Esophagus squamous epithelium (tissue), 5 donors: ENCODE data around the gene SLC16A7. TPM values are rescaled to one million over a fixed set of nuclear protein-coding genes. Genes with fewer than 3 reads are reported as not detected.

Experiments
- DNase-seq: peaks from one replicate; lab custom pipeline; 2025; lab: John Stamatoyannopoulos, UW
- H3K27ac ChIP-seq, 4 donors: fragments of 200-600 bp; sonication (generic); one replicate each; pipeline ENCODE4 v1.5.1; 2016 to 2019; ENCODE audit warnings: mild to moderate bottlenecking in 1 of 4
- H3K27me3 ChIP-seq, 4 donors: fragments of 200-600 bp; sonication (generic); 1 replicate in 3 of 4; 2 replicates in 1 of 4; pipeline versions ENCODE4 v1.5.1 to v1.6.0; 2017 to 2021; ENCODE audit warnings: antibody characterized with exemption in 1 of 4
- H3K36me3 ChIP-seq, 3 donors: fragments of 200-600 bp; sonication (generic); one replicate each; pipeline ENCODE4 v1.5.1; 2016 to 2019
- H3K4me1 ChIP-seq, 3 donors: fragments of 200-600 bp; sonication (generic); one replicate each; pipeline ENCODE4 v1.5.1; 2017 to 2019
- H3K4me3 ChIP-seq, 4 donors: fragments of 200-600 bp; sonication (generic); 1 replicate in 3 of 4; 2 replicates in 1 of 4; pipeline ENCODE4 v1.5.1; 2016 to 2019; ENCODE audit warnings: mild to moderate bottlenecking in 2 of 4, moderate library complexity in 1 of 4
- H3K9me3 ChIP-seq, 3 donors: fragments of 200-600 bp; sonication (generic); one replicate each; pipeline ENCODE4 v1.5.1; 2016 to 2019
- POLR2A ChIP-seq, 4 donors: fragments of 450-650 bp; IDR thresholded peaks; one replicate each; pipeline ENCODE4 v1.6.1; 2017; ENCODE audit warnings: antibody characterized with exemption in 4 of 4, mild to moderate bottlenecking in 4 of 4, moderate library complexity in 3 of 4
- WGBS, 2 donors: methylation state at CpG; one replicate each; pipeline ENCODE4 v1.1.5; 2018; 5-methylcytosine and 5-hydroxymethylcytosine counted together
- intact Hi-C: fragments of 100-400 bp; cut with DNase I; formaldehyde crosslinking; loops from one replicate; pipeline ENCODE4 v1.15.0; 2022
- total RNA-seq, 4 donors: library from RNA; depleted of rRNA; stranded (reverse); fragments of >200 nt; gene quantifications; one replicate each; pipeline ENCODE4 v1.1.0, GENCODE V29; 2016
- TF ChIP-seq, protein P1 (sequence below), 6 experiments: fragments of 450-650 bp in 4 of 6; fragments of 200-600 bp in 2 of 6; sonication (generic) in 2 of 6; IDR thresholded peaks; one replicate each; pipeline ENCODE4 v1.5.1; 2016 to 2019; ENCODE audit warnings: antibody characterized with exemption in 6 of 6, mild to moderate bottlenecking in 4 of 6, moderate library complexity in 4 of 6
- donor health status: DM: yes; HTN: yes; CAD: no.

SLC16A7 gene
- total RNA-seq, 4 donors from 2014 or later, result 55.3 to 82.1 (median 72.9) TPM

DNA sequence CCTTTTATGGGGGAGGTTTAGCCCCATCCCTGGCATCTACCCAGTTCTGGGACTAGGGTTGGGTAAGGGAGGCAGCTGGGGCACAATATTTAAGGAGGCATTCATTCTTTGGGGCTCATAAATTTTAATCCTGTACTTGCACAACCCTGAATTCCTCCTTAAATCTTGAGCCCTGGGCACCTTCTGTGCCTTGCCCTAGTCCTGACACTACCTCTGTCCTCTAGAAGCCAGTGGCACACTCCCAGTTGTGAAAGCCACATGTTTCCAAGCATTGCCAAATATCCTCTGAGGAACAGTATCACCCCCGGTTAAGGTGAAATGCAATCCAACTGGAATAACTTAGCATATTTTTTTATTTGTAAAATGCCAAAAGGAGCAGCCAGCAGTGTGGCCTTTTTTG lies 36.6 kb downstream of the SLC16A7 start:
- no peak for DNase-seq
- intact Hi-C loops, result no loop called here
- peaks cover 0 to 17% (median 6%) of the 10 kb centered on the region in 3 donors for H3K4me1 ChIP-seq
- H3K27ac ChIP-seq, result no peak overlapping the region
- no peak overlapping the region for H3K4me3 ChIP-seq
- TF ChIP-seq, protein P1, sequence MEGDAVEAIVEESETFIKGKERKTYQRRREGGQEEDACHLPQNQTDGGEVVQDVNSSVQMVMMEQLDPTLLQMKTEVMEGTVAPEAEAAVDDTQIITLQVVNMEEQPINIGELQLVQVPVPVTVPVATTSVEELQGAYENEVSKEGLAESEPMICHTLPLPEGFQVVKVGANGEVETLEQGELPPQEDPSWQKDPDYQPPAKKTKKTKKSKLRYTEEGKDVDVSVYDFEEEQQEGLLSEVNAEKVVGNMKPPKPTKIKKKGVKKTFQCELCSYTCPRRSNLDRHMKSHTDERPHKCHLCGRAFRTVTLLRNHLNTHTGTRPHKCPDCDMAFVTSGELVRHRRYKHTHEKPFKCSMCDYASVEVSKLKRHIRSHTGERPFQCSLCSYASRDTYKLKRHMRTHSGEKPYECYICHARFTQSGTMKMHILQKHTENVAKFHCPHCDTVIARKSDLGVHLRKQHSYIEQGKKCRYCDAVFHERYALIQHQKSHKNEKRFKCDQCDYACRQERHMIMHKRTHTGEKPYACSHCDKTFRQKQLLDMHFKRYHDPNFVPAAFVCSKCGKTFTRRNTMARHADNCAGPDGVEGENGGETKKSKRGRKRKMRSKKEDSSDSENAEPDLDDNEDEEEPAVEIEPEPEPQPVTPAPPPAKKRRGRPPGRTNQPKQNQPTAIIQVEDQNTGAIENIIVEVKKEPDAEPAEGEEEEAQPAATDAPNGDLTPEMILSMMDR (IDR thresholded peaks at IDR 0.05), result no peak
- no peak for TF ChIP-seq POLR2A (IDR thresholded peaks at IDR 0.05)
- 17 to 50% methylated on average over 1 of the region's 1 CpG for WGBS, 2 donors
- H3K36me3 ChIP-seq, result no peaks in the 10 kb centered on the region
- H3K27me3 ChIP-seq, result no peaks in the 10 kb centered on the region
- no peaks in the 10 kb centered on the region for H3K9me3 ChIP-seq

- Histone ChIP-seq H3K36me3 (no peaks in the 10 kb centered on the region), H3K9me3 (no peaks in the 10 kb centered on the region), H3K27me3 (no peaks in the 10 kb centered on the region), H3K27ac (no peak overlapping the region), H3K4me1 (peaks cover 0 to 28% (median 6%) of the 10 kb centered on the region in 3 donors), H3K4me3 (no peak overlapping the region)
- 61 to 65% methylated on average over 1 of the region's 1 CpG for WGBS, 2 donors
- intact Hi-C loops, result no loop called here
- no peak for DNase-seq
- TF ChIP-seq, protein P1 (IDR thresholded peaks at IDR 0.05), result no peak
- TF ChIP-seq POLR2A (IDR thresholded peaks at IDR 0.05), result no peak
These were observed 38.4 kb downstream of the SLC16A7 start for GRCh38 chr12:59634254-59634653.

DNA sequence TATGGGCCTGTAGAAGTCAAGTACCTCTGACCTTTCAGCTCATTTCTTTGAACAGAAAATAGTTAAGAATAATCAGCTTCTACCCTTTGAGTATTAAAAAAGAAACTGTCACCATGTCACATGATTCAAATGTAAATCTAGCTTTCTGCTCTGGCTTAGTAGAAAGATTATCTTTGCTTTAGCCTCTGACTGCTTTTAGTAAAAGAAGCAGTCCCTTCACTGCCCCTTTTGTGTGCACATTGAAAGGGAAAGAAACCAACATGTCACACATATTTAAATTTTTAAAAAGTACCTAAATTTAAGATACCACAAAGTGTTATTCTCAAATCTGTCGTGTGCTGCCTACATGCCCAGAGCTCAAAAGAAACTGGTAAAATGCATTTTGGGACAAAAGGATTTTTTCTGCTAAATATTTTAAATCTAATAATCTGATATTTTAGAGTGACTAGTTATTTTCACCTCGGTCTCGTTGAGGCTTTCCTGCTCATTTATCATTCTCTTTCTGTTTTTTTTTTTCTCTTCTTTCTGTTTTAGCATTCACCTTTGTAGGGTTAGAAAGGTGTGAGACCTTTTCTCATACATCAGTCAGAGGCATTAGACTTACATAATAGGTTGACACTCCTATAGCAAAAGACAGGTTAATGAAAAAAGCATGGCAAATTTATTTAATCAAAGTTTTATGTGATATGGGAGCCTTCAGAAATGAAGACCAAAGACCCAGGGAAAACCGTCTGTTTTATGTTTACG lies 41.3 kb downstream of the SLC16A7 start:
- peaks cover 0 to 27% (median 6%) of the 10 kb centered on the region in 3 donors for H3K4me1 ChIP-seq
- H3K4me3 ChIP-seq, result no peak overlapping the region
- no peaks in the 10 kb centered on the region for H3K27me3 ChIP-seq
- H3K9me3 ChIP-seq, result no peaks in the 10 kb centered on the region
- intact Hi-C loops, result no loop called here
- TF ChIP-seq POLR2A (IDR thresholded peaks at IDR 0.05), result no peak
- TF ChIP-seq, protein P1 (IDR thresholded peaks at IDR 0.05), result no peak
- no peaks in the 10 kb centered on the region for H3K36me3 ChIP-seq
- 70 to 74% methylated on average over 5 of the region's 5 CpGs for WGBS, 2 donors
- no peak for DNase-seq
- peak overlapping the region in 3 of 4 donors; percentile 50 to 69 (median 66) for H3K27ac ChIP-seq

- Histone ChIP-seq H3K4me1 (peaks cover 0 to 21% (median under 1%) of the 10 kb centered on the region in 3 donors), H3K4me3 (no peak overlapping the region), H3K27ac (peak overlapping the region in 3 of 4 donors; percentile 50 to 69 (median 66)), H3K36me3 (peaks cover 0 to under 1% (median 0%) of the 10 kb centered on the region in 3 donors), H3K9me3 (no peaks in the 10 kb centered on the region), H3K27me3 (no peaks in the 10 kb centered on the region)
- DNase-seq, result no peak
- intact Hi-C loops, result no loop called here
- no peak for TF ChIP-seq POLR2A (IDR thresholded peaks at IDR 0.05)
- TF ChIP-seq, protein P1 (IDR thresholded peaks at IDR 0.05), result no peak
These were observed 41.9 kb downstream of the SLC16A7 start for GRCh38 chr12:59637692-59638070.

- WGBS, 2 donors, result 55 to 68% methylated on average over 3 of the region's 3 CpGs
These were observed 47.7 kb downstream of the SLC16A7 start for GRCh38 chr12:59643550-59643949.

More at GRCh38 chr12:59643550-59643949, 47.7 kb downstream of the SLC16A7 start:
- intact Hi-C loops, result no loop called here
- TF ChIP-seq, protein P1 (IDR thresholded peaks at IDR 0.05), result no peak
- TF ChIP-seq POLR2A (IDR thresholded peaks at IDR 0.05), result no peak
- H3K4me1 ChIP-seq, result peaks cover 0 to 2% (median 0%) of the 10 kb centered on the region in 3 donors
- H3K36me3 ChIP-seq, result peaks cover 0 to 20% (median 0%) of the 10 kb centered on the region in 3 donors
- no peak overlapping the region for H3K27ac ChIP-seq
- no peaks in the 10 kb centered on the region for H3K9me3 ChIP-seq
- no peak overlapping the region for H3K4me3 ChIP-seq
- H3K27me3 ChIP-seq, result no peaks in the 10 kb centered on the region
- no peak for DNase-seq
